GM19463 (cell line): ENCODE results near the gene JPT2.
"Not testable (repeated sequence)": the region's sequence is repeated elsewhere in the genome, so short reads cannot be mapped to it uniquely, and the experiment has no call there.

Experiments
- ATAC-seq: cut with Tn5 transposase; IDR thresholded peaks from one replicate; pipeline ENCODE4 v1.9.1; 2021; ENCODE audit warnings: mild to moderate bottlenecking, moderate library complexity; ENCODE audit not compliant: unreplicated experiment

The JPT2 gene

GRCh38 chr16:1705688-1706385, 27.8 kb downstream of the JPT2 start, which contains the start of gene MAPK8IP3:
Gene MAPK8IP3 (plus strand): TSS chr16:1706195. CDS start chr16:1706340, 145 bp downstream.
- ATAC-seq, result peak; percentile 88

GRCh38 chr16:1706386-1707192, 28.5 kb downstream of the JPT2 start:
- ATAC-seq, result peak; percentile 30

GRCh38 chr16:1707193-1707790, 29.2 kb downstream of the JPT2 start:
- no peak for ATAC-seq

GRCh38 chr16:1708083-1708767, 30.1 kb downstream of the JPT2 start:
- no peak for ATAC-seq

GRCh38 chr16:1708768-1709180, 30.7 kb downstream of the JPT2 start:
- no peak for ATAC-seq

- no peak for ATAC-seq
Observed at GRCh38 chr16:1709356-1709755, 31.3 kb downstream of the JPT2 start.

GRCh38 chr16:1710811-1711507, 32.9 kb downstream of the JPT2 start:
- no peak for ATAC-seq

GRCh38 chr16:1712791-1713261, 34.7 kb downstream of the JPT2 start:
- ATAC-seq, result no peak

- ATAC-seq, result no peak
Observed at GRCh38 chr16:1713331-1713730, 35.3 kb downstream of the JPT2 start.

- ATAC-seq, result no peak
Observed at GRCh38 chr16:1713933-1714332, 35.9 kb downstream of the JPT2 start.

- ATAC-seq, result no peak
Observed at GRCh38 chr16:1715220-1715619, 37.1 kb downstream of the JPT2 start.

GRCh38 chr16:1718236-1718635, 40.2 kb downstream of the JPT2 start:
- ATAC-seq, result not testable (repeated sequence)

- not testable (repeated sequence) for ATAC-seq
Observed at GRCh38 chr16:1719559-1720229, 41.6 kb downstream of the JPT2 start.

GRCh38 chr16:1721372-1721771, 43.3 kb downstream of the JPT2 start:
- no peak for ATAC-seq

GRCh38 chr16:1723450-1724147, 45.5 kb downstream of the JPT2 start:
- no peak for ATAC-seq

- no peak for ATAC-seq
Observed at GRCh38 chr16:1724491-1724890, 46.4 kb downstream of the JPT2 start.

GRCh38 chr16:1726661-1727502, 48.8 kb downstream of the JPT2 start:
- no peak for ATAC-seq
